Mucosa of descending colon (tissue), 3 donors: ENCODE results near the gene CCDC24. TPM values are rescaled to one million over a fixed set of nuclear protein-coding genes. Genes with fewer than 3 reads are reported as not detected.
A peak's percentile ranks its signal among the peaks of the same experiment; 100 is the strongest.

ENCODE experiments used
- ATAC-seq: fragments of 200-7000 bp; cut with Tn5 transposase; one replicate; pipeline ENCODE4 v1.9.1; 2020; ENCODE audit warnings: mild to moderate bottlenecking, moderate library complexity
- DNase-seq, 3 donors: peaks; one replicate each; pipeline ENCODE4 v3.0.0-alpha.2; 2020
- H3K36me3 ChIP-seq: fragments of 200-600 bp; one replicate; pipeline ENCODE4 v1.8.0; 2021; ENCODE audit warnings: low read depth, mild to moderate bottlenecking
- H3K4me1 ChIP-seq: fragments of 200-600 bp; one replicate; pipeline ENCODE4 v1.8.0; 2021; ENCODE audit warnings: low read depth, mild to moderate bottlenecking
- H3K4me3 ChIP-seq: fragments of 200-600 bp; one replicate; pipeline ENCODE4 v1.8.0; 2021; ENCODE audit warnings: mild to moderate bottlenecking
- H3K9me3 ChIP-seq: fragments of 200-600 bp; one replicate; pipeline ENCODE4 v1.8.0; 2021; ENCODE audit warnings: mild to moderate bottlenecking
- intact Hi-C, 2 donors: fragments of 100-400 bp; cut with DNase I in 1 of 2; cut with micrococcal nuclease in 1 of 2; formaldehyde crosslinking; loops; one replicate each; pipeline versions ENCODE4 v1.11.0 to v1.11.1; 2022; cut with DNase I, micrococcal nuclease
- total RNA-seq, 3 donors: library from RNA; stranded (reverse); fragmentation: NEBNext Ultra II Directional in 2 of 3; extraction: Animal tissue kit (Norgen Biotek cat#: 25700) in 2 of 3; gene quantifications; one replicate each; pipeline versions ENCODE4 v1.2.1 to v1.2.4, GENCODE V29; 2021 to 2023
- TF ChIP-seq, protein P1 (sequence below): fragments of 200-600 bp; IDR thresholded peaks from one replicate; pipeline ENCODE4 v1.8.0; 2022; ENCODE audit warnings: antibody characterized with exemption, mild to moderate bottlenecking
- donor health status: DM: no; HTN: no; CAD: no; lungs with moderate emphysema.
- donor health status: DM: no; HTN: no; CAD: no.
- donor health status: DM: no; HTN: yes; CAD: no.

CCDC24 gene
- total RNA-seq, 3 donors from 2014 or later: 13.4 to 19.6 (median 16.9) TPM

DNA sequence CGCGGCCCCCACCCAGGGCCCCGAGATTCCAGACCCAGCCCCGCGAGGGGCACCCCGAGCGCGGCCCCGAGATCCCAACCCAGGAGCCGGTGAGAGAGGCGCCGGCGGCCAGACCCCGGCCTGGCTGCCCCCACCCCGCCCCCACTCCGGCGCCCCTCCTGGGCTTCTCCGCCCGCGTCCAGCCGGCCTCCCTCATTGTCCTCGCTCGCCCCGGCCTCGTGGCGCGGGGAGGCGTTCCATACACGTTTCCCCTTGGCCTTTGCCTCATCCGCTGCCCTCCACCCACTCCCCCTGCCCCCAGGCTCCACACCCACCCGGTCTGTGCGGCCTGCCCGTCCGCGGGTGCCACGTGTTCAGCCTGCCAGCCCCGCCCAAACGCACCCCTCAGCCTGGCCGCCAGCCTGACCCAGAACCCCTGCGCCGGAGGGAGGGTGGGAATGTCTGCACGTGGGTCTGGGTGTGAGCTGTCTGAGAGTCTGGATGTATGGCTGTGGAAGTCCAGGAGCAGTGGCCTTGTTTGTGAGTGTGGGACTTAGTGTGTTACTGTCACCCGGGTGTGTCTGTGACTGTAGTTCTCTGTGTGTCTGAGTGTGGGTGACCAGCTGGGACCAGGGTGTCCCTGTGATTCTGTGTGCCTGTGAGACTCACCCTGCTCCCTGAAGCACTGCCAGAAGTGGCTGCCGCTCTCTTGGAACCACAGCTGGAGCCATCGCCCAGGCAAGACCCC, 11.7 kb upstream of the CCDC24 start:
- TF ChIP-seq, protein P1, sequence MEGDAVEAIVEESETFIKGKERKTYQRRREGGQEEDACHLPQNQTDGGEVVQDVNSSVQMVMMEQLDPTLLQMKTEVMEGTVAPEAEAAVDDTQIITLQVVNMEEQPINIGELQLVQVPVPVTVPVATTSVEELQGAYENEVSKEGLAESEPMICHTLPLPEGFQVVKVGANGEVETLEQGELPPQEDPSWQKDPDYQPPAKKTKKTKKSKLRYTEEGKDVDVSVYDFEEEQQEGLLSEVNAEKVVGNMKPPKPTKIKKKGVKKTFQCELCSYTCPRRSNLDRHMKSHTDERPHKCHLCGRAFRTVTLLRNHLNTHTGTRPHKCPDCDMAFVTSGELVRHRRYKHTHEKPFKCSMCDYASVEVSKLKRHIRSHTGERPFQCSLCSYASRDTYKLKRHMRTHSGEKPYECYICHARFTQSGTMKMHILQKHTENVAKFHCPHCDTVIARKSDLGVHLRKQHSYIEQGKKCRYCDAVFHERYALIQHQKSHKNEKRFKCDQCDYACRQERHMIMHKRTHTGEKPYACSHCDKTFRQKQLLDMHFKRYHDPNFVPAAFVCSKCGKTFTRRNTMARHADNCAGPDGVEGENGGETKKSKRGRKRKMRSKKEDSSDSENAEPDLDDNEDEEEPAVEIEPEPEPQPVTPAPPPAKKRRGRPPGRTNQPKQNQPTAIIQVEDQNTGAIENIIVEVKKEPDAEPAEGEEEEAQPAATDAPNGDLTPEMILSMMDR: no peak
- DNase-seq (peak; percentile 68 to 83 (median 83)), ATAC-seq (peak; percentile 28)
- no peaks in the 10 kb centered on the region for H3K9me3 ChIP-seq
- peaks cover 43% of the 10 kb centered on the region for H3K4me1 ChIP-seq
- intact Hi-C loops: no loop called here
- H3K36me3 ChIP-seq: no peaks in the 10 kb centered on the region
- peak overlapping the region; percentile 28 for H3K4me3 ChIP-seq

DNA sequence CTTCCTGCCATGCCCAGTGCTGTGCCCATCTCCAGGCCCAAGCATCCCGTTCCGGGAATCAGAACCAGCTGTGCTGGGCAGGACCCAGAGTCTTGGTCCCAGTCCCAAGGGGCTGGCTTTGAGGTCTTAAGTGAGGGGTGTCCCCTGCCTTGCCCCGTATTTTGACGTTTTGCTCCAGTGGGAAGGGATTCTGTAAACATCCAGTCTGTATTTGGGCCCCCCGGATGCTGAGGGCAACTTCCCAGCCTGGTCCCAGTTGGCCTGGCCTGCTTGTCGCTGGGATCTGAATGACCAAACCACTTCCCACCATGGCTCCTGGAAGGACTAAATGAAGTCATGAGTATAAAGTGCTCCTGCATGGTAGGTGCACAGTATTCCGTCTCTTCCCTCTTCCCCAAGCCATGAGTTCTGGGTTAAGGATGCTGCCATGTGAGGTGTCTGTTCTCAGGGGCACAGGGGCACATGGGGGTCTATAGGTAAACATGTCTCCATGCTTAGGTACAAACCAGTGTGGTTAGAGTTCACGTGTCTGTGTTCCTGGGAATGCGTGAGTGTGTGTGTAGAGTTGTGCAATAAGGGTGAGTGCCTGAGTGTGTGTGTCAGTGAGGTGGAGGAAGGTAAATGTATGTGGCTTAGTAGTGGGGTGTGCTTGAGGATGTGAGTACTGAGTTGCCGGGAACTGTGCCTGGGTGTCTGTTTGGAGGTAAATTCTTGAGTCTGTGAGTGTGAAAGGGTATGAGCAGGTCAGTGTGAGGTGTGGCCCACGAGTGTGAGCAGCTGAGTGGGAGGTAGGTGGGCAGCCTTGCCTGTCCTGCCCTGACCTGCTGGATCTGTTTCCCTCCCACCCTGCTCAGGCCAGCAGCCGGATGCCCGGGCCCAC, 10.9 kb upstream of the CCDC24 start:
- Histone ChIP-seq H3K9me3 (no peaks in the 10 kb centered on the region), H3K36me3 (no peaks in the 10 kb centered on the region), H3K4me1 (peaks cover 43% of the 10 kb centered on the region), H3K4me3 (no peak overlapping the region)
- DNase-seq (no peak), ATAC-seq (peak; percentile 48)
- TF ChIP-seq, protein P1: no peak
- intact Hi-C loops: no loop called here

DNA sequence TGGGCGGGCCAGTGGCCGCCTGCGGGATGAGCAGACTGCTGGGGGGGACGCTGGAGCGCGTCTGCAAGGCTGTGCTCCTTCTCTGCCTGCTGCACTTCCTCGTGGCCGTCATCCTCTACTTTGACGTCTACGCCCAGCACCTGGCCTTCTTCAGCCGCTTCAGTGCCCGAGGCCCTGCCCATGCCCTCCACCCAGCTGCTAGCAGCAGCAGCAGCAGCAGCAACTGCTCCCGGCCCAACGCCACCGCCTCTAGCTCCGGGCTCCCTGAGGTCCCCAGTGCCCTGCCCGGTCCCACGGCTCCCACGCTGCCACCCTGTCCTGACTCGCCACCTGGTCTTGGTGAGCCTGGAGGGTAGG, 10.3 kb upstream of the CCDC24 start:
- no peak overlapping the region for H3K4me3 ChIP-seq
- H3K9me3 ChIP-seq: no peaks in the 10 kb centered on the region
- intact Hi-C loops: no loop called here
- peaks cover 37% of the 10 kb centered on the region for H3K4me1 ChIP-seq
- DNase-seq (peak; percentile 76 to 85 (median 82)), ATAC-seq (peak; percentile 84)
- TF ChIP-seq, protein P1: no peak
- H3K36me3 ChIP-seq: no peaks in the 10 kb centered on the region

DNA sequence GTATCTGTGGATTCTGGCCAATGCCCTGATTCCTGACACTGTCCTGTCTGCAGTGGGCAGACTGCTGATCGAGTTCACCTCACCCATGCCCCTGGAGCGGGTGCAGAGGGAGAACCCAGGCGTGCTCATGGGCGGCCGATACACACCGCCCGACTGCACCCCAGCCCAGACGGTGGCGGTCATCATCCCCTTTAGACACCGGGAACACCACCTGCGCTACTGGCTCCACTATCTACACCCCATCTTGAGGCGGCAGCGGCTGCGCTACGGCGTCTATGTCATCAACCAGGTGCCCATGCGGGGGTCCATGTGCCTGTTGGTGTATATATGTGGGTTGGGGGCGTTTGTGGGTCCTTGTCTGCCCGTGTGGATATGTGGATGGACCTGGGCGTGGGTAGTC, 9.8 kb upstream of the CCDC24 start:
- peak in 1 of 3 donors; percentile 55 for DNase-seq
- no peaks in the 10 kb centered on the region for H3K36me3 ChIP-seq

DNA sequence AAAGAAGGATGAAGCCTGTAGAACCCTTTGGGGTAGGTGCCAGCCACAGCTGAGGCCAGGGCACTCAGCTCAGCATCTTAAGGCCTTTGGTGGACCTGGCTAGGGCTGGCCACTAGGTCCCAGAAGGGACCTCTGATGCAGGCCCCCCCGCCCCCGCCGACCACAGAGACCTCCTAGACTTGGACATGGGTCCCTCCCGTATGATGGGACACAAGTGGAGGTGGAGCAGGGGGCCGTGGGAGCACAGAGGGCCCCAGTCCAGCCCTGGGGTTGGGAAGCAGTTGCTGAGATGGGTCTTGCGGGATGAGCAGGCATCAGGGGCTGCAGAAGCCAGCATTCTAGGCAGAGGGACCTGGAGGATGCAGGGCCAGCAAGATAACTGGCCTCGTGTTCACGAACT, 9.2 kb upstream of the CCDC24 start:
- H3K4me1 ChIP-seq: peaks cover 30% of the 10 kb centered on the region
- no peak overlapping the region for H3K4me3 ChIP-seq
- intact Hi-C loops: no loop called here
- ATAC-seq: no peak
- no peaks in the 10 kb centered on the region for H3K9me3 ChIP-seq
- peak in 1 of 3 donors; percentile 54 for DNase-seq
- TF ChIP-seq, protein P1: no peak
- H3K36me3 ChIP-seq: no peaks in the 10 kb centered on the region

More for the DNA sequence above, 9.8 kb upstream of the CCDC24 start:
- ATAC-seq: no peak
- TF ChIP-seq, protein P1: no peak
- Histone ChIP-seq H3K4me3 (no peak overlapping the region), H3K4me1 (peaks cover 32% of the 10 kb centered on the region), H3K9me3 (no peaks in the 10 kb centered on the region)
- intact Hi-C loops: no loop called here
